Urothelium cell line (cell line): Measurements from ENCODE around the gene TENT5C.

ENCODE experiments used
- DNase-seq: peaks from one replicate; pipeline ENCODE4 v3.0.0; 2011; ENCODE audit warnings: low spot score, mixed read lengths
- FAIRE-seq: peaks from 2 replicates; lab custom pipeline; 2011; peaks lifted over from hg19 to GRCh38; lab: Jason Lieb, UNC

The TENT5C gene

GRCh38 chr1:117633068-117633345 lies 27.2 kb downstream of the TENT5C start:
- FAIRE-seq (no peak), DNase-seq (no peak)

- no peak for FAIRE-seq
- no peak for DNase-seq
These were observed 27.6 kb downstream of the TENT5C start for GRCh38 chr1:117633423-117633822.

- no peak for FAIRE-seq
These were observed 28.1 kb downstream of the TENT5C start for GRCh38 chr1:117633936-117634335.

DNA sequence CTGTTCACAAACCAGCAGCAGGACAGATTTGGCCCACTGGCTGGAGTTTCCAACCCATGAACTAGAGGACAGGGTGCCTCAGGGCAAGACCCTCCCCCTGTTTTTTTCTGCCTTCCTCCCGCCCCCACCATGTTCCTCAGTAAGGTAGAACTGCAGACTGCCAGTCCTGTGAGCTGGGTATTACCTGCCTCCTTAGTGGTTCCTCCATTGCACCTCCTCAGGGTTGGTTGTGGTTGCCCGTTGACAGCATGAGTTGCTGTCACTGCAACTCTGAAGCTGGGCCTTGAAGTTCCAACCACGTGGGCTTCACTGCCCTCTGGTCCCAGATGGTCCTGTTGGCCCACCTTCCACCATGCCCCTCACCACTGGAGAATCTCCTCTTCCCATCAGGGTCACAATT lies 28.8 kb downstream of the TENT5C start:
- no peak for FAIRE-seq
- DNase-seq: no peak

More at GRCh38 chr1:117633936-117634335, 28.1 kb downstream of the TENT5C start:
- no peak for DNase-seq

GRCh38 chr1:117635805-117636204 lies 30.0 kb downstream of the TENT5C start:
- FAIRE-seq (no peak), DNase-seq (no peak)

DNA sequence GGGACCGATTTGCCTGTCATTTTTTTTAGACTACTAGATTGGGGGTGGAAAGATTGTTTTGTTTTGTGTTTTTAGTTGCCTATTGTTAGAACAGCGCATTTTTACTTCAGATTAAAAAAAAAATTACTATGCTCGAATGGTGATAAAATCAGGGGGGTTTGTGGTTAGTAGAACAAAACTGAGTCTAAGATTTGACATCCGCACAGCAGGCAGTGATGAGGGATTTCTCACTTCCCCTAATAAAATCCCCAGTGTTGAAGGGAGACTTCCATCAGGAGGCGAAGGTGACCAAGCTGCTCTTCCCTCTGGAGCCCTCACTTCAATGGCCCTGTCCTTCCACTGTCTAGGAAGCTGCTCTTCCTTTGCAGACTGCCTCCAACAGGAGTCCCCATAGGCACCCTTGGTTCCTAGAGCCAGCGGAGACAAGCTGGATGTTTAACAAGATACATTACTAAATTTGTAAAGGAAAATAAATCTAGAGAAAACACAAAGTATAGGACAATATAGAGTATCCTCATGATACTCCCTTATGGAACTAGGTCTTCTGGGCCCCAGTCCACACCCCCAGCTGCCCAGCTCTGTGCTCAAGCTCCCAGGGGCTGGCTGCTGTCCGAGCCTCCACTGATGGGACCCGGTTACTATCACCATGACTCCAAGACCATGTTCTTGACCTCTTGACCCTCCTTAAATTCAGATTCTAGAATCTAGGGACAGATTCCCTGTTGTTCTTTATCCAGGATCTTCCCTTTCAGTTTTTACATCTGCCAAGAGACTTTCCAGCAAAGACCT lies 31.0 kb downstream of the TENT5C start:
- FAIRE-seq (no peak), DNase-seq (no peak)

DNA sequence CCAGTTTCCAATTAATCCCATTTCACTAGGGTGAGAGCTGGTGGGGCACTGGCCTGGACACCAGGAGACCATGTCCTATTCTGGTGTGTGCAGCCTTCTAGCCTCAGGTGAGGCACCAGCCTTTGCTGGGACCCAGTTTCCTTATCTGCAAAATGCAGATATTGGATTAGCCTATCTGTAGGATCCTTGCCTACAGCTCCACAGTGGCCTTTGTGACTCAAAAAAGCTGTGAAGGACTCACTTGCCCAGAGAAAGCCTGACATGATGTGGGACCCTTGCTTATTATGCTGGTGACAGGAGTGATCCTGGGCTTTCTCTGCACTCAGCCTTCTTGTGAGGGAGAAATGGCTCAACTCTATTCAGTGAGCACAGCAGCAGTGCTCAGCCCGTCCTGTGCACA lies 32.3 kb downstream of the TENT5C start:
- no peak for DNase-seq
- FAIRE-seq: no peak

DNA sequence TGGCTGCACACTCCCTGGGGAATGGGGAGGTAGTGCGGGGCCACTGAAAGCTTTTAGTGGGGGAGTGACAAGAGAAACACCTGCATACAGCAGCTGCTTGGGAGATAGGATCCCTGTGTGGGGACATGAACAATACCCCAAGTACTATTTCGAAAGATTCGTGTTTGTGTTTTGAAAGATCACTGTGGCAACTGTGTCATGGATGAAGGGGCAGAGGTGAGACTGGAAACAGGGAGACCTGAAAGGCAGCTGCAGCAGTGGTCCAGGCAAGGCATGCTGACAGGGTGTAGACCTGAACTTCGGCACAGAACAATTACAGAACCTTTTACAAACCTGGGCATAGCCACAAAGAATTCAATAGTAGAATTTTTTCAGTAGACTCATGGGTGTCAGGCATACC lies 32.9 kb downstream of the TENT5C start:
- FAIRE-seq (no peak), DNase-seq (no peak)

DNA sequence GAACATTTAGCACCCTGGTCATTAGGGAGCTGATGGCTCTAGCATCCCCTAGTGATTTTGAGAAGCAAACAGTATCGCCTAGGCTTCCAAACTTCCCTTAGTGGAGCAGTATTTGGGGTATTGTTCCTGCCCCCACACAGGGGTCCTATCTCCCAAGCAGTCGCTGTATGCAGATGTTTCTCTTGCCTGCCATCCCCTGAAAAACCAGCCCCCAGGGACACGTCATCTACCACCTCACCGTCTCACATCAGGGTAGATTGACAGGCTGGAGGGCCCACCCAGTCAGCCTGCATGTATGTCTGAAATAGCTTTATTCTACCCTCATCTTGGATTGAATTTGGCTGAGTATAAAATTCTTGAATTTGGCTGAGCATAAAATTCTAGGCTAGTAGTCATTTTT lies 33.9 kb downstream of the TENT5C start:
- DNase-seq (no peak), FAIRE-seq (no peak)

- FAIRE-seq: no peak
These were observed 35.7 kb downstream of the TENT5C start for GRCh38 chr1:117641536-117641935.

DNA sequence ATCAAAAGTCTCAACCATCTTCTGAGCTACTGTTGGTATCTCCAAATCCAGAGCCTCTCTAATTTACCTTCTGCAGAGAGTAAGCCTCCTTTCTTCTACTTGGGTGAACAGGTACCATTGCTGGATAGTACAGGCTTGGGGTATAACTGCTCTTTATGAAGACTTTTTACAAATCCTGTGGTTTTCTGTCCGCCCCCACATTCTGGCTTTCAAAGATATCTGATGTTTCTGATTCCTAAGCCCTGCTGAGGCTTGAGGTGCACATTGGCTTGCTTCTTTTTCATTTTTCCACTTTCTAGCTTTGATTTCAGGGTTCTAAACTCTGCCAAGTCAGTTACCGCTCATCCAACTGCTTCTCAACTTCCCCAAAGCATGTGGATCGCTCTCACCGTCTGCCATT lies 37.1 kb downstream of the TENT5C start:
- FAIRE-seq (no peak), DNase-seq (no peak)

More at GRCh38 chr1:117641536-117641935, 35.7 kb downstream of the TENT5C start:
- no peak for DNase-seq

GRCh38 chr1:117643601-117644000 lies 37.8 kb downstream of the TENT5C start:
- DNase-seq: no peak
- FAIRE-seq: no peak

- FAIRE-seq (no peak), DNase-seq (no peak)
These were observed 39.0 kb downstream of the TENT5C start for GRCh38 chr1:117644696-117645311.

- FAIRE-seq (no peak), DNase-seq (no peak)
These were observed 39.5 kb downstream of the TENT5C start for GRCh38 chr1:117645343-117645742.

- FAIRE-seq: no peak
- no peak for DNase-seq
These were observed 40.4 kb downstream of the TENT5C start for GRCh38 chr1:117646007-117646811.

- FAIRE-seq (no peak), DNase-seq (no peak)
These were observed 41.1 kb downstream of the TENT5C start for GRCh38 chr1:117646956-117647355.

DNA sequence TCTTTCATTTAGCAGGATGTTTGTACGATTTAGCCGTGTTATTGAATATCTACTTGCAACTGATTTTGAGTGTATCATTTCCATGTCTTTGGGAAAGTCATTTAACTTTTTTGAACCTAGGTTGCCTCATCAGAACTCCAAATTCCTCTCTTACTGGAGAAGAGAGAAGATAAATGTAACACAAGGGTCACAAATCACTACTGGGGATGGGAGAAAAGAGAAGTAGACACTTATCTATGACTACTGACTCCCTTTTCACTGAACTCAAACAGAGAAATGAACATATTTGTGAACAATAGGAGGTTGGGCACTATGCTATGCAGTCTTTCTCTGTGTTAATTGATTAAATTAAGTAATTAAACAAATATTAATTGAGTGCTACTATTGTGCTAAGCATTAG lies 42.2 kb downstream of the TENT5C start:
- no peak for DNase-seq

GRCh38 chr1:117650840-117651568 lies 45.2 kb downstream of the TENT5C start:
- no peak for DNase-seq
- no peak for FAIRE-seq

More for the DNA sequence above, 42.2 kb downstream of the TENT5C start:
- FAIRE-seq: no peak

DNA sequence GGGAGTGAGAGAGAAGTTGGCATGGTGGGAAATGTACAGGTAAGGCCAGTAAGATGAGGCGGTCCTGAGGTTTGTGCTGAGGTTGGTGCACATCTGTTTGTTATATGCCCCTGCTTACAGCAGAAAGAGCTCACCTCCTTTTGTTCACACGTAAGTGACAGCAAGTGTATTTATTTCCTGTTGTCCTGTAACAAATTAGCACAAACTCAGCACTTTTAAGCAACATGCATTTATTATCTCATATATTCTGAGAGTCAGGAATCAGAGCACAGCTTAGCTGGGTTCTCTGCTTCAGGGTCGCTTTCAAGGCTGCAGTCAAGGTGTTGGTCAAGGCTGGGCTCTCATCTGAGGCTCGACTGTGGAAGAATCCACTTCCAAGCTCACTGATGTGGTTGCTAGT lies 45.8 kb downstream of the TENT5C start:
- FAIRE-seq (no peak), DNase-seq (no peak)

- no peak for DNase-seq
- no peak for FAIRE-seq
These were observed 46.6 kb downstream of the TENT5C start for GRCh38 chr1:117652421-117652820.

- no peak for FAIRE-seq
- DNase-seq: no peak
These were observed 47.3 kb downstream of the TENT5C start for GRCh38 chr1:117653195-117653594.
